Pancreas (tissue), 10 donors: ENCODE data around the gene CDH4. TPM values are rescaled to one million over a fixed set of nuclear protein-coding genes. Genes with fewer than 3 reads are reported as not detected.
A peak's percentile ranks its signal among the peaks of the same experiment; 100 is the strongest.

Source experiments
- ATAC-seq, 4 donors: fragments of 200-7000 bp; cut with Tn5 transposase; one replicate each; pipeline versions ENCODE4 v1.8.0 to v1.9.1; 2020; ENCODE audit warnings: mild to moderate bottlenecking in 4 of 4, moderate library complexity in 4 of 4
- DNase-seq, 6 donors: peaks; one replicate each; pipeline ENCODE4 v3.0.0-alpha.2; 2020
- FAIRE-seq: peaks from 2 replicates; lab custom pipeline; 2012; peaks lifted over from hg19 to GRCh38; lab: Jason Lieb, UNC
- H3K27ac ChIP-seq, 4 donors: fragments of 200-600 bp; sonication (generic); 1 replicate in 3 of 4; 2 replicates in 1 of 4; pipeline versions ENCODE4 v1.5.0 to v1.8.0; 2020
- H3K27me3 ChIP-seq, 4 donors: fragments of 200-600 bp; one replicate each; pipeline ENCODE4 v1.8.0; 2021
- H3K36me3 ChIP-seq, 3 donors: fragments of 200-600 bp; sonication (generic) in 1 of 3; one replicate each; pipeline versions ENCODE4 v1.5.0 to v1.8.0; 2020 to 2021
- H3K4me1 ChIP-seq, 3 donors: fragments of 200-600 bp; one replicate each; pipeline ENCODE4 v1.8.0; 2021
- H3K4me3 ChIP-seq, 4 donors: fragments of 200-600 bp; sonication (generic) in 2 of 4; one replicate each; pipeline versions ENCODE4 v1.5.0 to v1.8.0; 2020 to 2021
- H3K9me3 ChIP-seq, 4 donors: fragments of 200-600 bp; one replicate each; pipeline ENCODE4 v1.8.0; 2021
- WGBS, 2 donors: extraction: QIAGEN DNeasy Blood & Tissue Kit; methylation state at CpG; one replicate each; pipeline ENCODE4 v1.1.7; 2013; 5-methylcytosine and 5-hydroxymethylcytosine counted together
- intact Hi-C, 3 donors: fragments of 100-400 bp; cut with DNase I; formaldehyde crosslinking; loops; one replicate each; pipeline versions ENCODE4 v1.11.1 to v1.14.2; 2022
- polyA plus RNA-seq, 2 donors: library from polyadenylated mRNA; stranded (reverse); fragments of 200-250 nt; gene quantifications; one replicate each; pipeline ENCODE4 v1.2.3, GENCODE V29; 2013
- total RNA-seq, 6 donors: library from RNA; stranded (reverse); fragmentation: NEBNext Ultra II Directional in 4 of 6; extraction: Animal tissue kit (Norgen Biotek cat#: 25700) in 4 of 6; gene quantifications; one replicate each; pipeline versions ENCODE4 v1.2.1 to v1.2.4, GENCODE V29; 2021 to 2023
- TF ChIP-seq, protein P1 (sequence below), 4 donors: fragments of 200-600 bp; sonication (generic) in 3 of 4; IDR thresholded peaks; one replicate each; pipeline versions ENCODE4 v1.5.0 to v1.8.0; 2021; ENCODE audit warnings: antibody characterized with exemption in 4 of 4
- donor health status: healthy with polysubstance abuse.
- donor health status: DM: no; HTN: no; CAD: no; lungs with moderate emphysema.
- donor health status: DM: no; HTN: no; CAD: no.
- donor health status: control.
- donor health status: control.
- donor health status: Bipolar disorder and iron deficiency.
- donor health status: DM: yes; HTN: yes; CAD: no.
- donor health status: DM: no; HTN: no; CAD: no.
- donor health status: DM: no; HTN: no; CAD: no.
- donor health status: DM: yes; HTN: yes; CAD: no.

The CDH4 gene
- total and polyA plus RNA-seq, 8 donors: 0.04 to 1.4 (median 0.27) TPM

DNA sequence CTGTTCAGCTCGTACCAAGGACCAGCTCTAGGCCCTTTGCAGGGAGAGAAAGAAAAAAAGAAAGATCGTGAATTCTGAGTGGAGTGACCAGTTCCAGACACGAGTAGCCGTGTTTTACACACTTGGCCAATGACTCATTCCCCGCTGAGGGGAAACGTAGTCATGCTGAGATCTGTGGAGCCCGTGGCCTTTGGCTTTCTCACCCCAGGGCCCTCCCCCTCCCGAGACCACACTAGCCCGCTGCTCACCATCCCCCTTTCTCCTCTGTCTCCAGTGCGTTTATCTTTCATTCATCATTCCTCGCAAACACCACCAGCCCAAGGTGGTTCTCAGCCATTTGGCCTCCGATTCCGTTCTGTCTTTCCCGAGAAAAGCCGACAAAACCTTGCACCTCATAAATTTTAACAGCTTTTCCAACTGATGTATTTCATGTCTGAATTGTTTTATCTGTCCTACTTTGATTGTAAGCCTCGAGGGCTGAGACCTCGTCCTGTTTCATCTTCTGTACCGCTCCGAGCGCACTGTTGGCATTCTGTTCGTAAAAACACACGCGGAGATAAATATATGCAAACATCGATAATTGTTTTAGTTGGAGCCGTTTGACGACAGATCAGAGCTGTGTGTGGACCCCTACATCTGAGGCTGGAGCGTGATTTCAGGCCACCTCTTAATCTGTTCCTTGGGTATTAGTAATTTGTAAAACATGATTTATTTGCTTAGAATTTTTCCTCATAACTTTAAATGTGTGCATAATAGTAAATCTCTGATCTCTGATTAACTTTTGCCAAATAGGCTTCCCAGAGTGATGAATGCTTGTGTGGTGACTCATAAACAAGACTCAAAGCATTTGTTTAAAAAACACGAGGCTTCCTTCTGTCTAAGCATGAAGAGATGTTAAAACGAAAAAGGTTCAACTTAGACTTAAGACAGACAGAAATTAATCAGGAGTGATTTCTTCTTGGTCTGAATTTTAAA is 336.6 kb downstream of the CDH4 start:
- no peak overlapping the region for H3K27ac ChIP-seq
- WGBS, 2 donors: 28 to 29% methylated on average over 29 of the region's 29 CpGs
- H3K4me1 ChIP-seq: peaks cover 0 to 10% (median 0%) of the 10 kb centered on the region in 3 donors
- no peaks in the 10 kb centered on the region for H3K36me3 ChIP-seq
- TF ChIP-seq, protein P1, sequence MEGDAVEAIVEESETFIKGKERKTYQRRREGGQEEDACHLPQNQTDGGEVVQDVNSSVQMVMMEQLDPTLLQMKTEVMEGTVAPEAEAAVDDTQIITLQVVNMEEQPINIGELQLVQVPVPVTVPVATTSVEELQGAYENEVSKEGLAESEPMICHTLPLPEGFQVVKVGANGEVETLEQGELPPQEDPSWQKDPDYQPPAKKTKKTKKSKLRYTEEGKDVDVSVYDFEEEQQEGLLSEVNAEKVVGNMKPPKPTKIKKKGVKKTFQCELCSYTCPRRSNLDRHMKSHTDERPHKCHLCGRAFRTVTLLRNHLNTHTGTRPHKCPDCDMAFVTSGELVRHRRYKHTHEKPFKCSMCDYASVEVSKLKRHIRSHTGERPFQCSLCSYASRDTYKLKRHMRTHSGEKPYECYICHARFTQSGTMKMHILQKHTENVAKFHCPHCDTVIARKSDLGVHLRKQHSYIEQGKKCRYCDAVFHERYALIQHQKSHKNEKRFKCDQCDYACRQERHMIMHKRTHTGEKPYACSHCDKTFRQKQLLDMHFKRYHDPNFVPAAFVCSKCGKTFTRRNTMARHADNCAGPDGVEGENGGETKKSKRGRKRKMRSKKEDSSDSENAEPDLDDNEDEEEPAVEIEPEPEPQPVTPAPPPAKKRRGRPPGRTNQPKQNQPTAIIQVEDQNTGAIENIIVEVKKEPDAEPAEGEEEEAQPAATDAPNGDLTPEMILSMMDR (IDR thresholded peaks at IDR 0.05): no peak
- FAIRE-seq: no peak
- no peak for ATAC-seq
- DNase-seq: peak in 1 of 6 donors; percentile 6
- intact Hi-C loops: no loop called here
- H3K4me3 ChIP-seq: no peak overlapping the region
- no peaks in the 10 kb centered on the region for H3K9me3 ChIP-seq
- H3K27me3 ChIP-seq: peaks cover 0 to 6% (median 0%) of the 10 kb centered on the region in 4 donors

DNA sequence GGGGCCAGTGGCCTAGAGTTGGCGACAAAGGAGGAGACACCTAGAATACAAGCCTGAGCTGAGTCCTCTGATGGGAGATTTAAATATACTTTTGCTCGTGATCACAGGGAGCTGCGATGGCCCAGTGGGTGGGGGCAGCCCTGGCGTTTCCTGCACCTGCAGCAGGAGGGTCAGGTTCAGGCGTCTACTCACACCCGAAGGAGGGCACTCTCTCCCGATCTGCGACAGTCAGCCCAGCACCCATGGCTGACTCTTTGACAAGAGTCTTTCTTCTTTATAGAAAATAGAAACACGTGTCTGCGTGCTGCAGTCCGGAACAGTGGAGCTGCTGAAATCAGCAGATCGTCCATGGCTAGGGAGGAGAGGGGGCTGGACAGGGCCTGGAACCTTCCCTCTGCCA is 338.2 kb downstream of the CDH4 start:
- Histone ChIP-seq H3K4me3 (no peak overlapping the region), H3K4me1 (peaks cover 0 to under 1% (median 0%) of the 10 kb centered on the region in 3 donors), H3K9me3 (no peaks in the 10 kb centered on the region), H3K36me3 (no peaks in the 10 kb centered on the region), H3K27me3 (peaks cover 0 to 6% (median 0%) of the 10 kb centered on the region in 4 donors), H3K27ac (no peak overlapping the region)
- TF ChIP-seq, protein P1 (IDR thresholded peaks at IDR 0.05): no peak
- intact Hi-C loops: no loop called here
- ATAC-seq: no peak
- peak in 1 of 6 donors; percentile 40 for DNase-seq
- WGBS, 2 donors: 62 to 67% methylated on average over 12 of the region's 12 CpGs
- FAIRE-seq: no peak

DNA sequence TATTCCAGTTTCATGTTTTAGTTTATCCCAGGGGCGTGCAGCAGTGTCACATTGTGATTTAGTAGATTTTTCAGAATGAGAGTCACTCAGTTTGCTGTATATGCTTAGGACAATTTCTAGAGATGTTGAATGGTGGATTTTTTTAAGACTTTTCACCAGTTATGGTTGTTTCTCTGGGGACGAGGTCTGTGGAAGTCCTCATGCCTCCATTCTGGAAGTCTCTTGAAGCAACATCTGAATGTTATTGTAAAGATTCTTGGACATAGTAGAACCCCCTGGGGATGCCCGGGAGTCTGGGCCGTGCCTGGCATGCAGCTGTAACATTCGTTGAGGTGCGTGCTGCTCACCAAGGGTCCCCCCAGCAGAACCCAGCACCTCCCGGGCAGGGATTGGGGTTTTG is 341.5 kb downstream of the CDH4 start:
- Histone ChIP-seq H3K4me3 (no peak overlapping the region), H3K9me3 (no peaks in the 10 kb centered on the region), H3K36me3 (no peaks in the 10 kb centered on the region), H3K4me1 (no peaks in the 10 kb centered on the region), H3K27me3 (no peaks in the 10 kb centered on the region), H3K27ac (no peak overlapping the region)
- WGBS, 2 donors: 61 to 72% methylated on average over 7 of the region's 7 CpGs
- no peak for ATAC-seq
- intact Hi-C loops: no loop called here
- no peak for DNase-seq
- no peak for FAIRE-seq
- TF ChIP-seq, protein P1 (IDR thresholded peaks at IDR 0.05): no peak

DNA sequence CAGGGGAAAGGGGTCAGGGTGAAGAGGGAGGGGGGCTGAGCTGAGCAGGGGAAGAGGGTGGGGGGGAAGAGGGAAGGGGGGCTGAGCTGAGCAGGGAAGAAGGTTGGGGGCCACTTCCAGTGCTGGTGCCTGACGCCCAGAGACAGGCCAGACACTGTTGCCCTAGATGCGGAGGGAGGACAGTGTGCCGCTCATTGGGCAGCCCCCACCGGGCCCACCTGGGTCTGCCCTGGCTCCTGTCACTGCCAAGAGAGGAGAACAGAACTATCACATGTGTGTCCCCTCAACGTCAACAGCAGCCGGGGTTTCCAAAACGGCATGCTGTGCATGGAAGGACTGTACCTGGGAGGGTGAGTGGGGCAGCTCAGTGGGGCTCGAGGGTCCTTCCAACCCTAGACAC is 342.1 kb downstream of the CDH4 start:
- ATAC-seq: no peak
- Histone ChIP-seq H3K9me3 (no peaks in the 10 kb centered on the region), H3K4me1 (no peaks in the 10 kb centered on the region), H3K27me3 (no peaks in the 10 kb centered on the region), H3K4me3 (no peak overlapping the region), H3K36me3 (no peaks in the 10 kb centered on the region), H3K27ac (no peak overlapping the region)
- DNase-seq: no peak
- FAIRE-seq: no peak
- intact Hi-C loops: no loop called here
- 66 to 71% methylated on average over 6 to 8 of the region's 8 CpGs for WGBS, 2 donors
- TF ChIP-seq, protein P1 (IDR thresholded peaks at IDR 0.05): no peak

DNA sequence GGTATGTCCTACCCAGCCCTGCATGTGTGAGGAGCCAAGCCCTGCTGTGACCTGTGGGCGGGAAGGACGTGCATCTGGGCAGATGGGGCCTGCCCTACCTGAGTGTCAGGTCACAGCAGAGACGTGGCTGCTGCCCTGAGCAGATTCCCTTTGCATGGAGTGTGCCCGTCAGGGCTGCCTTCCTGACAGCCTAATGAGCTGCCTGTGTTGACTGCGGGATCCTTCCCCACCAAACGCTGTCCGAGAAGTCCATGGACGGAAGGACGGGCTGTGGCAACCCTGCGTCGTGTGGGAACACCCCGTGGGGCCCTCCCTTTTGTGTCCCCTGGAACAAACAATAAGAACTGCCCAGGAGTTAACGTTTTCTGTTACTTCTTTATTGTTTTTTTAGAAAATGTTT is 343.2 kb downstream of the CDH4 start:
- Histone ChIP-seq H3K9me3 (no peaks in the 10 kb centered on the region), H3K4me1 (no peaks in the 10 kb centered on the region), H3K36me3 (no peaks in the 10 kb centered on the region), H3K4me3 (no peak overlapping the region), H3K27me3 (no peaks in the 10 kb centered on the region), H3K27ac (no peak overlapping the region)
- DNase-seq (no peak), ATAC-seq (no peak), FAIRE-seq (no peak)
- TF ChIP-seq, protein P1 (IDR thresholded peaks at IDR 0.05): no peak
- WGBS, 2 donors: 74 to 88% methylated on average over 13 of the region's 13 CpGs
- intact Hi-C loops: no loop called here
